Prostate gland (tissue), 2 donors: ENCODE results near the gene TOMM40L.
A peak's percentile ranks its signal among the peaks of the same experiment; 100 is the strongest.

Experiments used
- POLR2A ChIP-seq: fragments of 450-650 bp; IDR thresholded peaks from one replicate; pipeline ENCODE4 v1.6.1; 2016; ENCODE audit warnings: antibody characterized with exemption, mild to moderate bottlenecking
- POLR2AphosphoS5 ChIP-seq: sonication (generic); formaldehyde crosslinking; IDR thresholded peaks from one replicate; pipeline ENCODE4 v1.6.1; 2017; ENCODE audit warnings: antibody characterized with exemption
- TF ChIP-seq, protein P1 (sequence below), 4 experiments: fragments of 200-600 bp in 2 of 4; fragments of 450-650 bp in 2 of 4; sonication (generic) in 2 of 4; IDR thresholded peaks; 1 replicate in 3 of 4; 2 replicates in 1 of 4; pipeline ENCODE4 v1.5.1; 2016 to 2019; ENCODE audit warnings: antibody characterized with exemption in 4 of 4, mild to moderate bottlenecking in 2 of 4, moderate library complexity in 2 of 4

DNA sequence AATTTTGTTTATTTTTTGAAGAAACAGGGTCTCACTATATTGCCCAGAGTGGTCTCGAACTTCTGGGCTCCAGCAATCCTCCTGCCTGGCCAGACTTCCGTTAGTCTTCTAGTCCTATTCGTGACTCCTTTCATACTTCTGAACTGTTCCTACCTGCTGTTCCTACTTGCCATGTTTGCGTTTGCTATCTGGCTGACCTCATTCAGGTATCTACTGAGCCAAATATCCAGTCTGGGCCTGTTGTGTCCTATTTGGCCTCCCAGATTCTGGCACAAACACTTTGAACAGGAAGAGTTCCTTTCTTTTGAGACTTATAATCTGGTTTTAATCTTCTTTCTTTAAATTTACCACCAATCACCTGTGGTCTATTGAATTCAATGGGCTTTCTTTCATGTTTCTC is 19.0 kb downstream of the TOMM40L start:
- peak; percentile 72 for TF ChIP-seq POLR2AphosphoS5
- TF ChIP-seq POLR2A: no peak
- TF ChIP-seq, protein P1, sequence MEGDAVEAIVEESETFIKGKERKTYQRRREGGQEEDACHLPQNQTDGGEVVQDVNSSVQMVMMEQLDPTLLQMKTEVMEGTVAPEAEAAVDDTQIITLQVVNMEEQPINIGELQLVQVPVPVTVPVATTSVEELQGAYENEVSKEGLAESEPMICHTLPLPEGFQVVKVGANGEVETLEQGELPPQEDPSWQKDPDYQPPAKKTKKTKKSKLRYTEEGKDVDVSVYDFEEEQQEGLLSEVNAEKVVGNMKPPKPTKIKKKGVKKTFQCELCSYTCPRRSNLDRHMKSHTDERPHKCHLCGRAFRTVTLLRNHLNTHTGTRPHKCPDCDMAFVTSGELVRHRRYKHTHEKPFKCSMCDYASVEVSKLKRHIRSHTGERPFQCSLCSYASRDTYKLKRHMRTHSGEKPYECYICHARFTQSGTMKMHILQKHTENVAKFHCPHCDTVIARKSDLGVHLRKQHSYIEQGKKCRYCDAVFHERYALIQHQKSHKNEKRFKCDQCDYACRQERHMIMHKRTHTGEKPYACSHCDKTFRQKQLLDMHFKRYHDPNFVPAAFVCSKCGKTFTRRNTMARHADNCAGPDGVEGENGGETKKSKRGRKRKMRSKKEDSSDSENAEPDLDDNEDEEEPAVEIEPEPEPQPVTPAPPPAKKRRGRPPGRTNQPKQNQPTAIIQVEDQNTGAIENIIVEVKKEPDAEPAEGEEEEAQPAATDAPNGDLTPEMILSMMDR (IDR thresholded peaks at IDR 0.05): no peak
